T-helper 17 cell (primary cell): ENCODE measurements around the gene C4B. TPM values are rescaled to one million over a fixed set of nuclear protein-coding genes. Genes with fewer than 3 reads are reported as not detected.
"Not testable (repeated sequence)": the region's sequence is repeated elsewhere in the genome, so short reads cannot be mapped to it uniquely, and the experiment has no call there.

Source experiments
- ATAC-seq: fragments of 150-1000 bp; cut with Tn5 transposase; 2 replicates; pipeline ENCODE4 v1.10.0; 2021; ENCODE audit warnings: mild to moderate bottlenecking, moderate library complexity
- DNase-seq, 3 donors: peaks; one replicate each; pipeline versions ENCODE4 v3.0.0 to v3.0.0-alpha.2; 2020 to 2021
- H3K9me3 ChIP-seq: one replicate; pipeline ENCODE4 v1.7.0; 2013; ENCODE audit warnings: low read length, mild to moderate bottlenecking; ENCODE audit not compliant: control insufficient read depth, poor library complexity, severe bottlenecking
- H3K27ac Mint-ChIP-seq: one replicate; pipeline ENCODE4 v1.8.0; 2022; ENCODE audit warnings: mild to moderate bottlenecking, moderate library complexity, mixed read lengths
- H3K27me3 Mint-ChIP-seq: one replicate; pipeline ENCODE4 v1.8.0; 2022; ENCODE audit warnings: mixed read lengths
- H3K36me3 Mint-ChIP-seq: one replicate; pipeline ENCODE4 v1.8.0; 2022; ENCODE audit warnings: low read depth, mixed read lengths
- H3K4me1 Mint-ChIP-seq: one replicate; pipeline ENCODE4 v1.8.0; 2022; ENCODE audit warnings: mild to moderate bottlenecking, mixed read lengths
- H3K4me3 Mint-ChIP-seq: one replicate; pipeline ENCODE4 v1.8.0; 2022; ENCODE audit warnings: mild to moderate bottlenecking, moderate library complexity, mixed read lengths
- total RNA-seq, 4 donors: library from RNA in 2 of 4; stranded (reverse) in 2 of 4; gene quantifications; one replicate each; pipeline ENCODE4 v1.2.3 and lab custom pipeline; 2022 to 2026

C4B gene
- total RNA-seq, 2 donors from 2014 or later, result 2.2 to 3.7 TPM

GRCh38 chr6:32058511-32058963 lies 43.9 kb downstream of the C4B start:
- ATAC-seq, result no peak
- peaks cover 41% of the 10 kb centered on the region for H3K27me3 Mint-ChIP-seq
- peak overlapping the region; percentile 45 for H3K27ac Mint-ChIP-seq
- no peaks in the 10 kb centered on the region for H3K4me1 Mint-ChIP-seq
- H3K36me3 Mint-ChIP-seq, result peaks cover 2% of the 10 kb centered on the region
- no peak overlapping the region for H3K4me3 Mint-ChIP-seq
- H3K9me3 ChIP-seq, result no peaks in the 10 kb centered on the region
- DNase-seq, result no peak

- DNase-seq (no peak), ATAC-seq (no peak)
- Mint-ChIP-seq H3K4me1 (peaks cover 2% of the 10 kb centered on the region), H3K27ac (no peak overlapping the region), H3K4me3 (no peak overlapping the region), H3K36me3 (peaks cover 2% of the 10 kb centered on the region), H3K27me3 (peaks cover 18% of the 10 kb centered on the region)
- no peaks in the 10 kb centered on the region for H3K9me3 ChIP-seq
Observed at GRCh38 chr6:32060966-32061655, 46.5 kb downstream of the C4B start.

GRCh38 chr6:32064706-32065105 lies 50.1 kb downstream of the C4B start:
- Mint-ChIP-seq H3K27ac (no peak overlapping the region), H3K36me3 (no peaks in the 10 kb centered on the region), H3K4me1 (peaks cover 4% of the 10 kb centered on the region), H3K4me3 (no peak overlapping the region), H3K27me3 (no peaks in the 10 kb centered on the region)
- ATAC-seq (no peak), DNase-seq (no peak)
- no peaks in the 10 kb centered on the region for H3K9me3 ChIP-seq

GRCh38 chr6:32067521-32067920 lies 52.9 kb downstream of the C4B start:
- H3K4me3 Mint-ChIP-seq, result peak overlapping the region; percentile 21
- not testable (repeated sequence) for H3K36me3 Mint-ChIP-seq, H3K4me1 Mint-ChIP-seq, H3K27me3 Mint-ChIP-seq, H3K27ac Mint-ChIP-seq, DNase-seq, ATAC-seq, H3K9me3 ChIP-seq

GRCh38 chr6:32068315-32068714 lies 53.7 kb downstream of the C4B start:
- not testable (repeated sequence) for DNase-seq, H3K4me1 Mint-ChIP-seq, H3K36me3 Mint-ChIP-seq, ATAC-seq, H3K9me3 ChIP-seq, H3K4me3 Mint-ChIP-seq, H3K27ac Mint-ChIP-seq
- H3K27me3 Mint-ChIP-seq, result peaks cover 11% of the 10 kb centered on the region

- no peak overlapping the region for H3K4me3 Mint-ChIP-seq
Observed at GRCh38 chr6:32068867-32069266, 54.3 kb downstream of the C4B start.

GRCh38 chr6:32069460-32069859 lies 54.9 kb downstream of the C4B start:
- H3K4me3 Mint-ChIP-seq, result no peak overlapping the region
- no peaks in the 10 kb centered on the region for H3K9me3 ChIP-seq
- DNase-seq (no peak), ATAC-seq (no peak)
- peaks cover 7% of the 10 kb centered on the region for H3K4me1 Mint-ChIP-seq
- H3K27ac Mint-ChIP-seq, result no peak overlapping the region
- peaks cover 11% of the 10 kb centered on the region for H3K27me3 Mint-ChIP-seq
- peaks cover 3% of the 10 kb centered on the region for H3K36me3 Mint-ChIP-seq

More at GRCh38 chr6:32068867-32069266, 54.3 kb downstream of the C4B start:
- Mint-ChIP-seq H3K4me1 (peaks cover 7% of the 10 kb centered on the region), H3K27me3 (peaks cover 11% of the 10 kb centered on the region), H3K27ac (no peak overlapping the region), H3K36me3 (peaks cover 3% of the 10 kb centered on the region)
- DNase-seq (no peak), ATAC-seq (no peak)
- H3K9me3 ChIP-seq, result no peaks in the 10 kb centered on the region

- Mint-ChIP-seq H3K4me1 (peaks cover 7% of the 10 kb centered on the region), H3K27me3 (peaks cover 15% of the 10 kb centered on the region), H3K36me3 (peaks cover 4% of the 10 kb centered on the region), H3K4me3 (no peak overlapping the region), H3K27ac (peak overlapping the region; percentile 89)
- DNase-seq (no peak), ATAC-seq (no peak)
- H3K9me3 ChIP-seq, result no peaks in the 10 kb centered on the region
Observed at GRCh38 chr6:32069878-32070515, 55.4 kb downstream of the C4B start.

GRCh38 chr6:32070814-32071543 lies 56.4 kb downstream of the C4B start:
- H3K9me3 ChIP-seq, result no peaks in the 10 kb centered on the region
- Mint-ChIP-seq H3K36me3 (peaks cover 10% of the 10 kb centered on the region), H3K4me3 (no peak overlapping the region), H3K27me3 (peaks cover 22% of the 10 kb centered on the region), H3K27ac (peak overlapping the region; percentile 89), H3K4me1 (peaks cover 5% of the 10 kb centered on the region)
- ATAC-seq (no peak), DNase-seq (no peak)

GRCh38 chr6:32073101-32073500 lies 58.5 kb downstream of the C4B start:
- Mint-ChIP-seq H3K27ac (no peak overlapping the region), H3K4me1 (peaks cover 5% of the 10 kb centered on the region), H3K27me3 (peaks cover 22% of the 10 kb centered on the region), H3K4me3 (no peak overlapping the region), H3K36me3 (peaks cover 10% of the 10 kb centered on the region)
- no peaks in the 10 kb centered on the region for H3K9me3 ChIP-seq
- DNase-seq (no peak), ATAC-seq (no peak)

- H3K27ac Mint-ChIP-seq, result no peak overlapping the region
- no peak for ATAC-seq
- H3K27me3 Mint-ChIP-seq, result peaks cover 22% of the 10 kb centered on the region
- DNase-seq, result no peak
- peaks cover 10% of the 10 kb centered on the region for H3K36me3 Mint-ChIP-seq
- H3K4me3 Mint-ChIP-seq, result no peak overlapping the region
- H3K9me3 ChIP-seq, result no peaks in the 10 kb centered on the region
- H3K4me1 Mint-ChIP-seq, result peaks cover 5% of the 10 kb centered on the region
Observed at GRCh38 chr6:32073613-32074012, 59.0 kb downstream of the C4B start.

- peaks cover 22% of the 10 kb centered on the region for H3K27me3 Mint-ChIP-seq
- no peak overlapping the region for H3K4me3 Mint-ChIP-seq
- peaks cover 10% of the 10 kb centered on the region for H3K36me3 Mint-ChIP-seq
- no peak for DNase-seq
- ATAC-seq, result no peak
- H3K4me1 Mint-ChIP-seq, result peaks cover 3% of the 10 kb centered on the region
- no peaks in the 10 kb centered on the region for H3K9me3 ChIP-seq
- H3K27ac Mint-ChIP-seq, result peak overlapping the region; percentile 72
Observed at GRCh38 chr6:32074996-32075532, 60.5 kb downstream of the C4B start.

- H3K4me1 Mint-ChIP-seq, result peaks cover 3% of the 10 kb centered on the region
- H3K4me3 Mint-ChIP-seq, result no peak overlapping the region
- no peak for DNase-seq
- H3K9me3 ChIP-seq, result no peaks in the 10 kb centered on the region
- peaks cover 7% of the 10 kb centered on the region for H3K36me3 Mint-ChIP-seq
- no peak for ATAC-seq
- H3K27ac Mint-ChIP-seq, result no peak overlapping the region
- peaks cover 22% of the 10 kb centered on the region for H3K27me3 Mint-ChIP-seq
Observed at GRCh38 chr6:32075781-32076180, 61.2 kb downstream of the C4B start.
